CD4-positive, alpha-beta T cell (primary cell): Measurements from ENCODE around the gene UBE3C. TPM values are rescaled to one million over a fixed set of nuclear protein-coding genes. Genes with fewer than 3 reads are reported as not detected.

Experiments
- ATAC-seq: fragments of 200-7000 bp; cut with Tn5 transposase; one replicate; pipeline ENCODE4 v1.10.0; 2022; ENCODE audit warnings: mild to moderate bottlenecking; ENCODE audit not compliant: poor library complexity
- CTCF ChIA-PET: fragments of 350-600 bp; sonication (Branson Sonifier 250); formaldehyde crosslinking; loops from one replicate; lab custom pipeline; 2021; ENCODE audit warnings: antibody characterized with exemption, inconsistent platforms; lab: Charles Lee
- POLR2A ChIA-PET: fragments of 350-600 bp; sonication (Branson Sonifier 250); formaldehyde crosslinking; loops from one replicate; lab custom pipeline; 2021; ENCODE audit warnings: antibody characterized with exemption, inconsistent platforms; lab: Charles Lee
- DNase-seq, 14 experiments: peaks; one replicate each; pipeline ENCODE4 v3.0.0-alpha.2; 2013 to 2020; ENCODE audit warnings: mixed read lengths in 2 of 14
- H3K27ac ChIP-seq, 2 donors: one replicate each; pipeline versions ENCODE4 v1.5.1 to v1.7.0; 2013; ENCODE audit warnings: low read length in 2 of 2, low read depth in 1 of 2, mild to moderate bottlenecking in 1 of 2
- H3K27me3 ChIP-seq, 2 experiments: 1 replicate in 1 of 2; 2 replicates in 1 of 2; pipeline versions ENCODE4 v1.6.1 to v1.7.0; 2013; ENCODE audit warnings: low read length in 2 of 2, control low read depth in 1 of 2, mild to moderate bottlenecking in 1 of 2, moderate library complexity in 1 of 2; ENCODE audit not compliant: insufficient read depth in 2 of 2, control insufficient read depth in 1 of 2
- H3K36me3 ChIP-seq: one replicate; pipeline ENCODE4 v1.6.1; 2013; ENCODE audit warnings: low read length, control low read depth; ENCODE audit not compliant: insufficient read depth
- H3K4me1 ChIP-seq: one replicate; pipeline ENCODE4 v1.6.1; 2013; ENCODE audit warnings: low read length, control low read depth; ENCODE audit not compliant: insufficient read depth
- H3K4me3 ChIP-seq: one replicate; pipeline ENCODE4 v1.5.1; 2013; ENCODE audit warnings: mild to moderate bottlenecking, low read length, moderate library complexity
- H3K9me3 ChIP-seq, 2 experiments: 1 replicate in 1 of 2; 2 replicates in 1 of 2; pipeline versions ENCODE4 v1.6.1 to v1.7.0; 2013; ENCODE audit warnings: low read length in 2 of 2, mild to moderate bottlenecking in 2 of 2, control low read depth in 1 of 2, moderate library complexity in 1 of 2; ENCODE audit not compliant: control insufficient read depth in 1 of 2, insufficient read depth in 1 of 2
- H3K27ac Mint-ChIP-seq: one replicate; pipeline ENCODE4 v1.8.0; 2020; ENCODE audit warnings: mixed read lengths
- H3K27me3 Mint-ChIP-seq: one replicate; pipeline ENCODE4 v1.8.0; 2021; ENCODE audit warnings: mixed read lengths
- H3K36me3 Mint-ChIP-seq: one replicate; pipeline ENCODE4 v1.8.0; 2021; ENCODE audit warnings: low read depth, mixed read lengths
- H3K4me1 Mint-ChIP-seq: one replicate; pipeline ENCODE4 v1.8.0; 2021; ENCODE audit warnings: low read depth, mixed read lengths
- H3K4me3 Mint-ChIP-seq: one replicate; pipeline ENCODE4 v1.8.0; 2020; ENCODE audit warnings: mild to moderate bottlenecking, mixed read lengths
- H3K9me3 Mint-ChIP-seq: one replicate; pipeline ENCODE4 v1.8.0; 2020; ENCODE audit warnings: mixed read lengths
- CTCF ChIP-seq: fragments of 200-600 bp; IDR thresholded peaks from one replicate; pipeline ENCODE4 v1.8.0; 2022; ENCODE audit warnings: antibody characterized with exemption, mild to moderate bottlenecking
- intact Hi-C, 2 experiments: fragments of 100-400 bp; cut with DNase I in 1 of 2; cut with micrococcal nuclease in 1 of 2; formaldehyde crosslinking; loops; one replicate each; pipeline versions ENCODE4 v1.15.1 to v1.9.0; 2023 to 2025; cut with DNase I, micrococcal nuclease
- total RNA-seq, 174 experiments: library from RNA in 2 of 174; stranded (reverse) in 2 of 174; gene quantifications; one replicate each; pipeline ENCODE4 v1.2.3 and lab custom pipeline; 2021 to 2026

The UBE3C gene
- total RNA-seq, 2 experiments from 2014 or later: 30.8 to 32.3 TPM

DNA sequence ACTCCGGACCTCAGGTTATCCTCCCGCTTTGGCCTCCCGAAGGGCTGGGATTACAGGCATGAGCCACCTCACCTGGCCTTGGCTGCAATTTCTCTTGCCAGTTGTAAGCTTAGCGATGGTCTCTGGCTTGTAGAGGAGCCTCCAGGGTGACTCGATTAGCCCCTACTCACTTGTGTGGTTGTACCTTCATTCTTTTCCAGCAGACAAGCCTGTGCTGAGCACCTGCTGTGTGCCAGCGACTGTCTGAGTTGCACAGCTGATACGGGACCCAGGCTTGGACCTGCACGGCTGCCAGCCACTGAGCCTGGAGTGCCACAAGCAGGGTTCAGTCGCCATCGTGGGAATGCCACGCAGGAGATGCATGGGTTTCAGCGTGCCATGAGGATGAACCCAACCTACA, 156.0 kb downstream of the UBE3C start:
- H3K27me3 ChIP-seq: no peaks in the 10 kb centered on the region
- Mint-ChIP-seq H3K36me3 (no peaks in the 10 kb centered on the region), H3K4me1 (peaks cover 9% of the 10 kb centered on the region), H3K27me3 (no peaks in the 10 kb centered on the region), H3K4me3 (no peak overlapping the region), H3K9me3 (no peaks in the 10 kb centered on the region), H3K27ac (no peak overlapping the region)
- intact Hi-C loops: no loop called here
- no peaks in the 10 kb centered on the region for H3K9me3 ChIP-seq
- no peaks in the 10 kb centered on the region for H3K36me3 ChIP-seq
- peaks cover 10% of the 10 kb centered on the region for H3K4me1 ChIP-seq
- DNase-seq (no peak), ATAC-seq (no peak)
- no peak overlapping the region for H3K4me3 ChIP-seq
- ChIA-PET POLR2A (no interaction called here), CTCF (no interaction called here)
- H3K27ac ChIP-seq: no peak overlapping the region
- TF ChIP-seq CTCF: no peak

GRCh38 chr7:157295338-157295737, 156.6 kb downstream of the UBE3C start:
- Mint-ChIP-seq H3K4me3 (no peak overlapping the region), H3K27ac (no peak overlapping the region), H3K27me3 (no peaks in the 10 kb centered on the region), H3K4me1 (peaks cover 9% of the 10 kb centered on the region), H3K36me3 (no peaks in the 10 kb centered on the region), H3K9me3 (no peaks in the 10 kb centered on the region)
- Histone ChIP-seq H3K4me3 (no peak overlapping the region), H3K4me1 (peaks cover 15% of the 10 kb centered on the region), H3K9me3 (no peaks in the 10 kb centered on the region), H3K27me3 (no peaks in the 10 kb centered on the region), H3K36me3 (no peaks in the 10 kb centered on the region), H3K27ac (no peak overlapping the region)
- ATAC-seq: no peak
- CTCF ChIA-PET: no interaction called here
- no peak for DNase-seq
- no peak for TF ChIP-seq CTCF
- intact Hi-C loops: no loop called here
- POLR2A ChIA-PET: no interaction called here

DNA sequence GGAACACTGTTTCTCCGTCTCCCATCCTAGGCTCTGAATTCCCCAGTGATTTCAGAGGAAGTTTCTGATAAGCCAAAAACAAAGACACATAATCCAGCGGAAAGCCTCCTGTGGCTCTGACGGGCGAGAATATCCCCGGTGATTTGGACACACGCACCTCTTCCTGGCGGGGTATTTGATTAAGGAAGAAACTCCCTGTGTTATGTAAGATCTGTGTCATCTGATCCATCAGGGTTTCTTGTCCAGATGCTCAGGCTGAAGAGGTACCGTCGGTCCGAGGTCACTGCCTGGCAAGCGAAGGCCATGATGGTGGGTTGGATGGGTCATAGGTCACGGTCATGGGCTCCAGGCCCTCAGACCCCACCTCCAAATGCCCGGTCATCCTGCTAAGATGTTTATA, 158.5 kb downstream of the UBE3C start:
- Mint-ChIP-seq H3K4me1 (peaks cover 19% of the 10 kb centered on the region), H3K27me3 (no peaks in the 10 kb centered on the region), H3K9me3 (no peaks in the 10 kb centered on the region), H3K36me3 (no peaks in the 10 kb centered on the region), H3K4me3 (no peak overlapping the region), H3K27ac (no peak overlapping the region)
- CTCF ChIA-PET: no interaction called here
- no peak for ATAC-seq
- TF ChIP-seq CTCF: no peak
- intact Hi-C loops: no loop called here
- DNase-seq: no peak
- Histone ChIP-seq H3K36me3 (no peaks in the 10 kb centered on the region), H3K4me1 (peaks cover 34% of the 10 kb centered on the region), H3K9me3 (no peaks in the 10 kb centered on the region), H3K27ac (no peak overlapping the region), H3K4me3 (no peak overlapping the region), H3K27me3 (no peaks in the 10 kb centered on the region)
- POLR2A ChIA-PET: no interaction called here
